Adipose tissue (tissue), 3 donors: Measurements from ENCODE around the gene VSIG10L2. TPM values are rescaled to one million over a fixed set of nuclear protein-coding genes. Genes with fewer than 3 reads are reported as not detected.
"Not testable (repeated sequence)": the region's sequence is repeated elsewhere in the genome, so short reads cannot be mapped to it uniquely, and the experiment has no call there.

Experiments used
- H3K27ac ChIP-seq: one replicate; pipeline ENCODE4 v1.5.1; 2013; ENCODE audit warnings: low read depth, low read length
- WGBS, 3 donors: extraction: QIAGEN DNeasy Blood & Tissue Kit; methylation state at CpG; one replicate each; pipeline ENCODE4 v1.1.7; 2013; 5-methylcytosine and 5-hydroxymethylcytosine counted together
- polyA plus RNA-seq, 3 donors: library from polyadenylated mRNA; stranded (reverse); fragments of 200-250 nt; gene quantifications; one replicate each; pipeline ENCODE4 v1.2.3, GENCODE V29; 2013
- donor health status: healthy with polysubstance abuse.
- donor health status: Bipolar disorder and iron deficiency.
- donor health status: healthy.

The VSIG10L2 gene
- under 1 TPM; 0.02 to 0.45 (median 0.13) TPM for polyA plus RNA-seq

DNA sequence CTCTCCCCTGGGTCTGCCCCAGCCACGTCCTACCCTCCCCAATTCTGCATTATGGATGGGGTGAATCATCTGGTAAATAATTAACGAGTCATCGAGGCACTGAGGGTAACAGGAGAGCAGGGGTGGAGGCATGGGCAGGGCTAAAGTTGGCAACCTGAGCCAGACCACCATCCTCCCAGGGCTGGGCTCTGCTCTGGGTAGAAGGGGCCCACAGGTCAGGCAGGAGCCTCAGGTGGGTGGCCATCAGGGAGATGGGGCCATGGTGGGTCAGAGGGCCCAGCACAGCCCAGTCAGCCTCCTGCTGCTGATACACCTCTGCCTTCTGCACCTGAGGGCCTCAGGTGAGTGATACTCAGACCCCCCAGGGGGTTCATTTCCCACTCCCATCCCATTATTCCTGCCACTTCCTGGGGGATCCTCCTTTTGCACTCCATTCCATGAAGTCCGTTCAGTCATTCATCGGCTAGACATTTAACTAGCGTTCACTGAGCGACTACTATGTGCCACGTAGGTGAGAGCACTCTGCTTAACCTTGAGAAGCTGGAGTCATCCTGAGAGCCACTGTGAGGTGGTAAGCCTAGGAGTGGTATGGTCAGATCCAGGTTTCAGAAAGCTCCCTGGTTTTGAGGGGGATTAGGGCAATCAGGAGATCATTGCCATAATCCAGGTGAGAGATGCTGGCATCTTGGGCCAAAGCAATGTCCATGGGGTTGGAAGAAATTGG is at the start of gene VSIG10L2:
Gene VSIG10L2 (plus strand): TSS at position 248 of the 724 bp plus-strand sequence. CDS start 12 bp downstream, at position 260.
- no peak within 1 kb of the TSS for H3K27ac ChIP-seq
- WGBS, 3 donors: 76 to 89% (median 86%) methylated on average over 8 of the region's 8 CpGs

DNA sequence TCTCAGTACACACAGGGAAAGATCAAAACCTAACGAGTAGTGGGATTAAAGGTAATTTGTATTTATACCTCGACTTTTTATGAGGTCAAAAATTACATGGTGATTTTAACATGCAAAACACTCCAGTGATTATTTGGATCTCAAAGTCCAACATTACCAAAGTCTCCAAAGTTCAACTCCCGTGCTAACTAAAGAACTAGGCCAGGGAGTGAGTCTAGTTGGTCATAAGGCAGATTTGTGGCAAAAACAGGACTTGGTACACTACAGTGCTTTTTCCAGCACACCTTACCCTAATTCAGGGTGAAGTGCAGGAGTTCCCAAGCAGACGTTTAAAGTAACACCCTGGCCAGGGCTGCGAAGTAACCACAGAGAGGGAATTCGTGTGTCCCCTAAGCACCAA is 44.0 kb upstream of the VSIG10L2 start:
- H3K27ac ChIP-seq: no peak overlapping the region
- WGBS, 3 donors: 72 to 84% (median 82%) methylated on average over 6 of the region's 6 CpGs

DNA sequence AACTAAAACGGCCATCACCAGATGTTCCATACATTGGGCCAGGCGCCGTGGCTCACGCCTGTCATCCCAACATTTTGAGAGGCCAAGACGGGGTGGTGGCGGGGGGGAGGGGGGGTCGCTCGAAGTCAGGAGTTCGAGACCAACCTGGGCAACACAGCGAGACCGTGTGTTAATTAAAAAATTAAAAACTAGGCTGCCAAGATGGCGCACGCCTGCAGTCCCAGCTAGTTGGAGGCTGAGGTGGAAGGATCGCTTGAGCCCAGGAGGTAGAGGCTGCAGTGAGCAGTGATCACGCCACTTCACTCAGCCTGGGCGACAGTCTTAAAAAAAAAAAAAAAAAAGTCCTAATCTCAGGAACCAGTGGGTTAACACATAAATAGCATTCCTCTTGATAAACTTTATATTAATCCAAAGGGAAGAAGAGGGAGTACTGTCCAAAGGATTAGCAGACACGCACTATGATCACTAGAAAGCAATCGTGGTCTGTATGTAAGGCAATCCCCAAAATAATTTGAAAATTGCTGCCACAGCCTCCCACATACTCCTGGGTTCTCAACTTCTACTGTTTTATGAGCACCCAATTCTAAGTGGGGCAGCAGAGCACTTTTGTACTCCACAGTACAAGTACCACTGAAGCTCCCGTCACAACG is 43.4 kb upstream of the VSIG10L2 start:
- 47 to 55% (median 51%) methylated on average over 20 of the region's 20 CpGs for WGBS, 3 donors
- H3K27ac ChIP-seq: peak overlapping the region; percentile 68

DNA sequence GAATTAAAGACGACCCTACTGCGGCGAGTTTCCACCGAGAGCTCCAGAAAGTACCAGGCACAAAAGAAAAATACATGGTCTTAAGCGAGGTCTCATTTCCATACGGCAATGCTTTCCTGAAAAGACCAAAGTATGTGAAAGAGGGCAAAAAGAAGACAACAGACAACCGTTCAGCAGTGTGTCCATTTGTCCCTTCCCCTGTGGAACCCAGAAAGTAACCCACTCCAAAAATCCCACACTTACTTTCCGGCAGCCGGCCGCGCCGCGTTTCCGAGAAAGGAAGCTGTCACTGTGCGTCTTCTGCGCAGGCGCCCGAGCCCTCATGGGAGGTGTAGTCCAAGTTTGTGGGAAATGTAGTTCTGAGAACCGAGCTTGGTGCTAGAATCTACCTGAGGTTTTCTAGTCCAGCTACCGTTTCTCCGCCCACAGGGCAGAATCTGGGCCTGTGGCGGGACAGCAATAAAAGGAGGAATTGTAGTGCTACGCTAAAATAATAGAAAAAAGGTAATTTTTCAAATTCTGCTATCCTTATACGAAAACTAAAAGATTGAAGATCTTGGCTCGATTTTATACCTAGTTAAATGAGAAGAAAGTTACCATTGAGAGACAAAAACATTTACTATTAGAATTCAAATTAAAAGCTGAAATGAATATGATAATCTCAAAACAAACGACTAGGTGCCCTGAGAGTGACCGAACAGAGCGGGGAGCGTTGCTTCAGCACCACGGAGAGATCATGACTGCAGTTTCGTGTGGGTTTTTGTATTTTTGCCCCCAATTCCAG is 42.7 kb upstream of the VSIG10L2 start, which contains the start of gene PUS3:
Gene PUS3 (minus strand): TSS at position 280 of the 784 bp plus-strand sequence. CDS start 6,922 bp downstream, outside the sequence.
- H3K27ac ChIP-seq: peak within 1 kb of the TSS; percentile 68
- WGBS, 3 donors: 1 to 3% (median 2%) methylated on average over 31 of the region's 31 CpGs

DNA sequence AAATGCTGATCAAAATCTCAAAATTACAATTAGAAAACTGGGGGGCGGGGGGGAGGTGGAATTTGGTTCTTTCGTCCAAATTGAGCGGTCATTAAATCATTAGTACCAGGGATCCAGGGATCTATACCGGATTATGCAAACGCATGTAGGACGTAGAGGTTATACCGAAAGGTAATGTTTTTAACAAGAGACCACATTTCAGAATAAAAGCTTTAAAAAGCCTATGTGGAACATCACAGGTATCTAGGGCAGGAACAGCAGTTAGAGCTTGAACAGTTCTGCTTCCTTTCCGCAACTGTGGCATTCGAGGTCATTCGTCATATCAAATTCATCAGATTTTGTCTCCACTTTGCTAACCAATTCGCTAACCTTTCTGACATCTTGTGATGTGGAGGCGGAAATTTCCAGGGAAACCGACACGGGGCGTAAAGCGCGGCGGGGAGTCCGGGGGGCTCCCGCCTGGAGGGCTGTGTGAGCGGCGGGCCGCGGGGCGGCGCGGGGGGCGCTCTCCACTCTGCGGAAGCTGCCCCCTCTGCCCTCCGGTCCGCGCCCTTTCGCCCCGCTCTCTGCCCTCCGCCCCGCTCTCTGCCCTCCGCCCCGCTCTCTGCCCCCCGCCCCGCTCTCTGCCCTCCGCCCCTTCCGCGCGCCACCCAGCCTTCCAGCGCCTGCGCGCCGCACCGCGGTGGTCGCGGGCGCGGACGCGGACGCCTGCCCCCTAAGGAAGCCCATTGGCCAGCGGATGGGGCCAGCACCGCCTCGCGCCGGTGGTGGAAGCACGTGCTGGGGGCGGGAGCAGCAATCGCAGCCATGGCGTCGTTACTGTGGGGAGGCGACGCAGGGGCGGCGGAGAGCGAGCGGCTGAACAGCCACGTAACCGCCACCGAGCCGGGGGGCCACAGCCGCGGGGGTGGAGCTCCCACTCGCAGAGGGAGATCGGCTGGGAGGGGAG is 41.9 kb upstream of the VSIG10L2 start, which contains the start of gene DDX25:
Gene DDX25 (plus strand): TSS at position 798 of the 949 bp plus-strand sequence. CDS start 10 bp downstream, at position 808.
- 1 to 4% (median 3%) methylated on average over 57 to 81 of the region's 81 CpGs for WGBS, 3 donors
- H3K27ac ChIP-seq: no peak within 1 kb of the TSS

DNA sequence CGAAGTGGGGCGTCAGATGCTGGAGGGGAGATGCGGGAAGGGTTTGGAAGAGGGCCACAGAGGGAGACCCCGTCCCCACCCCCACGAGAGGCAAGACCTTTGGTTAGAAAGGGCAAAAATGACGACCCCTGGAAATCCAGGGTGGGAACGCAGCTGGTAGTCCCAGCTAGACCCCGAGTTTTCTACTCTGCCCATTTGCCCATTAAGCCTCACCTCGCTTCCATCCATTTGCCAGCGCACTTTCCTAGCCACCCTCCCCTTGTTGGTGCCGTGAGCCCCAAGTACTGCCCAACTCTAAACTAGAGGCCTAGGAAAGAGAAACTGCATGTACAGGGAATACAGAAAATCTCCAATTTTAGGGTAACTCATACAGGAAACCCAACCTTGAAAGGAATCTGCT is 41.2 kb upstream of the VSIG10L2 start:
- no peak overlapping the region for H3K27ac ChIP-seq
- WGBS, 3 donors: 46 to 60% (median 47%) methylated on average over 11 of the region's 11 CpGs

DNA sequence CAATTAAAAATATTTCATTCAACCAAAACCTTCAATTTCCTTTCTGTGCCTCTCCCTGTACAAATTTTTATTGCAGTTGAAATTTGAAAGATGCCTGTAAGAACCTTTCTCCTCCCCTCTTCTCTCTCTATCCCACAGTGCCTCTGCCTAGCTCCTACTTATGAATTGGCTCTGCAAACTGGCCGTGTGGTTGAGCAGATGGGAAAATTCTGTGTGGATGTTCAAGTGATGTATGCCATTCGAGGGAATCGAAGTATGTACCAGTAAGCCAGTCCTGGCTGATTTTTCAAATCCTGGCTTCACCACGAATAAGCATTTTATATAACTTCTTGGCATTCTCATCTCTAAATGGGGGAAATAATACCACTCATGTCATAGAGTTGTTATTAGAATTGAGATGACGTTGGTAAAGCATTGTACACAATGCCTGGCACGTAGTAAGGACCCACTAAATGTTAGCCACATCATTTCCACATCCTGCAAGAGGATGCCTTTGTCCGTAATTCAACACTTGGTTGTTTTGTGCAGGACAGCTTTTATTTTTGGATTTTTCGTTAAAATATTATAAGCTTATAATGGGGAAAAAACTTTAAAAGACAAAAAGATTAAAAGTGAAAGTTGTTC is 35.5 kb upstream of the VSIG10L2 start:
- H3K27ac ChIP-seq: no peak overlapping the region
- 71 to 79% (median 72%) methylated on average over 8 of the region's 8 CpGs for WGBS, 3 donors

DNA sequence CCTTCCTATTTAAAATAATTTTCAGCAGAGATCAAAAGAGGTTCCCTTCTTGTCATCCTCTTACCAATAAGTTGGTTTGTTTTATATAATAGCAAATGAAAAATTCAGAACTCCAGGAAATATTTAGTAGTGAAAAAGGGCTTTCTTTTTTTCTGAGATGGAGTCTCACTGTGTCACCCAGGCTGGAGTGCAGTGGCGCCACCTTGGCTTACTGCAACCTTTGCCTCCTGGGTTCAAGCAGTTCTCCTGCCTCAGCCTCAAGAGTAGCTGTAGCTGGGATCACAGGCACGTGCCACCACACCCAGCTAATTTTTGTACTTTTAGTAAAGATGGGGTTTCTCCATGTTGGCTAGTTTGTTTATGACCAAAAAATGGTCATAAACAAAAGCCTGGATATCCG is 31.2 kb upstream of the VSIG10L2 start:
- H3K27ac ChIP-seq: not testable (repeated sequence)
- 80 to 96% (median 85%) methylated on average over 3 of the region's 3 CpGs for WGBS, 3 donors

DNA sequence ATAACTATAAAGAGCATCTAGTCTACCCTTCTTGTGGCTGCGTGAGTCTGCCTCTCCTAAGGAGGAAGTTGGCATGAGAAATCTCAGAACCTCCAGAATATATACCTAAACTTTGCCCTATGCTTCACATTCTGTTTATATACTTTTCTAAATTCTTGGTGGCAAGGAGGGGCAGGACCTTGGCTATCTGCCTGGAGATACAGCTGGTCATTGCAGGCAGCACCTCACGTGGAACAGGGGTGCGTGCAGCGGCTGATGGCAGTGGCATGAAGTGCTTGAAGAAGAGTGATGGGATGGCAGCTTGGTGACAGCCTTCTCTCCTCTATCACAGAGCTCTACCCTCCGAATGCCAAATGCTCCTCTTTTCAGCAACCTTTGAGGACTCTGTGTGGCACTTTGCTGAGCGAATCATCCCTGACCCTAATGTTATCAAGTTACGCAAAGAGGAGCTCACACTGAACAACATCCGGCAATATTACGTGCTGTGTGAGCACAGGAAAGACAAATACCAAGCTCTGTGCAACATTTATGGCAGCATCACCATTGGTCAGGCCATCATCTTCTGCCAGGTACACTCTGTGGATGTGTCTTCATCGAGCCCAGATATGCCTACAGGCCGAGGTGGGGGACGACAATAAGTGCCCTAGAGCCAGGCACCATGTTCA is 29.0 kb upstream of the VSIG10L2 start:
- 78 to 86% (median 82%) methylated on average over 12 of the region's 12 CpGs for WGBS, 3 donors
- no peak overlapping the region for H3K27ac ChIP-seq

DNA sequence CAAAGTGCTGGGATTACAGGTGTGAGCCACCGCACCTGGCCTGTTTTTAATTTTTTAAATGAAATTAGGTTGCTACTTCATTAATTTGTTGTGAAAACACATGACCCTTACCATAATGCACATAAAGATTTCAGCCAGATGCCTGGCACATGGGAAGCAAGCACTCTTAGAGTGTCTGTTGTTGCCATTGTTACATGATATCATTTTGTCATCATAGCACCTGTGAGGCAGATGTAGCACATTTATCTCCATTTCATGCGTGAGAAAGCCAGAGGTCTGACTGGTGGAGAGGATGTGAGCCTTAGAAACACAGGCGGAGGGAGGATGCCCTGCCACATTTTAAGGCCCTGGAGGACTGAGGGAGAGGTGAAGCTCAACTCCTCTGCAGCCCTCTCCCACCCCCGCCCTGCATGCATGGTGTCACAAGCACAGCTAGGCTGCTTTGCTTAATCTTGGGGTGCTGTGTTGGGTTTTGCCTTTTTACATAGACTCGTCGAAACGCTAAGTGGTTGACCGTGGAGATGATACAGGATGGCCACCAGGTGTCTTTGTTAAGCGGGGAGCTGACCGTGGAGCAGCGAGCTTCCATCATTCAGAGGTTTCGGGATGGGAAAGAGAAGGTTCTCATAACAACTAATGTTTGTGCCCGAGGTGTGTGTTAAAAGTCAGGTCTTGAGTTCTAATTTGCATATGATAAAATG is 27.6 kb upstream of the VSIG10L2 start:
- H3K27ac ChIP-seq: no peak overlapping the region
- WGBS, 3 donors: 73 to 86% (median 84%) methylated on average over 13 of the region's 13 CpGs

DNA sequence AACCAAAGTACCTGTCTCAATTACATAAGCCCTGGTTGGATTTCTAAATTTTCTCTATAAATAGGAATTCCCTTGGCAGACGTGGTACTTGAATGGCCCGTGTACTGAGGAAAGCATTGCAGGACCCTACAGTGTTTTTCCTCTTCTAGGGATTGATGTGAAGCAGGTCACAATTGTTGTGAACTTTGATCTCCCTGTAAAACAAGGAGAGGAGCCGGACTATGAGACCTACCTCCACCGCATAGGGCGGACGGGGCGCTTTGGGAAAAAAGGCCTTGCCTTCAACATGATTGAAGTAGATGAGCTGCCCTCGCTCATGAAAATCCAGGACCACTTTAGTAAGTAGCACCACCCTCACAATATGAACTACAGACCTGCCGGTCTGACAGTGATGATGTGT is 24.8 kb upstream of the VSIG10L2 start:
- no peak overlapping the region for H3K27ac ChIP-seq
- WGBS, 3 donors: 84 to 87% (median 87%) methylated on average over 9 of the region's 9 CpGs

DNA sequence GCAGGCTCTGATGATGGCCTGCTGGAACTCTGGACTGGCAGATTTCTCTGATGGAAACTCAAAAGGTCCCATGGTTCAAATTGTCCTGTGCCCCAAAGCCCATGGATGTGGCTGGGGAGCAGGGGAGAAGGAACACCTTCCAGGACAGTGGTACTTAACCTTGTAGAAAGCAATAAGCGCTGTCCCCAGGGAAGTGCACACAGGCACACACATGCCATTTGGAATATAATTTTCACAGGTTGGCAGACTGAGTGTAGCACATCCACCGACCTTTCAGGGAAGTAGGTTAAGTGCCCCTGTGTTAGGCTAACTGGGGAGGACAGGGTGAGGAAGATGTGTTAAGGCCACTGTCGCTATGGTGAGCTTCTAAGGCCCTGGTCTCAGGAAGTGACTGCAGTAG is 23.7 kb upstream of the VSIG10L2 start:
- 77 to 89% (median 82%) methylated on average over 3 of the region's 3 CpGs for whole genome bisulfite sequencing, 3 donors

DNA sequence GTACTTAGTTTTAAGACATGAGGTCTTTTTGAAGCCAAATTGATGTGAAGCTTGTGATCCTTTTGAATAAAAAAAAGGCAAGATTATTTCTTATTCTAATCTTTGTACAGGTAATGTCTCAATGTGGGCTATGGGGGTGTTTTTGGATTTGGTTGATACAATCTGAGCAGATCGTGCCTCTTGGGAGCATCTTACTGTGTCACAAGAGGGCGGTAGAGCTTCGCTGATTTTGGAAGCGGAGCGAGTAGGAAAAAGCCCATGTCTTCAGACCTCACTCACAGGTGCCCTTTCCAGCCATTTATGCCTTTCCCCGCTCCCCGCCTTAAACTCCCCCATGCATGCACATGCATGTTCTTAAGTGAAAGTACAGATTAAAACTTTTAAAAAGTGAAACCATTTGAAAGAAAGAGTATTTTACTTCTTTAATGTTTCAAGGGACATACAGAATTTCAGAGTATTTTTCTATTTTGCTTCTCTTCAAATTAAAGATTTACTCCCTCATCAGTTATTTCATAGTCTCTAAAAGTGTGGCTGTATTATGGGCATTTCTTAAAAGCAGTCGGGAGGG is 22.7 kb upstream of the VSIG10L2 start:
- no peak overlapping the region for H3K27ac ChIP-seq

More for the DNA sequence above, 23.7 kb upstream of the VSIG10L2 start:
- no peak overlapping the region for H3K27ac ChIP-seq

DNA sequence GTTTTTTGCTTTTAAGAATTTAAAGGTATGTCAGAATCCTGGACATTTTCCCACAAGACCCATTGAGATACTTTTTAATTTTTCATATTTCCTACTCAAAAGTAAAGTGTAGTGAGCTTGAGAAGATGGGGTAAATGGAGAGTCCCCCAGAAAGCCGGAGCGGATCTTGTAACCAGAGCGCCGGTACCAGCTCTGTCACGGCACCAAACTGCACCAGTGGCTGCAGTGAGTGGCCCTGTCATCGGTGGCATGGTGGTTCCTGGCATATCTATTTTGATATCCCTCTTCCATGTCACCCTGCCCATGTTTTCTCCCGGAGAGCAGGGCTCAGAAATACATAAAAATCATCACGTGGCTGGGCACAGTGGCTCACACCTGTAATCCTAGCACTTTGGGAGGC is 22.2 kb upstream of the VSIG10L2 start:
- WGBS, 3 donors: 91 to 95% (median 91%) methylated on average over 8 of the region's 8 CpGs

More for the DNA sequence above, 22.7 kb upstream of the VSIG10L2 start:
- 7 to 9% (median 8%) methylated on average over 8 of the region's 8 CpGs for WGBS, 3 donors

DNA sequence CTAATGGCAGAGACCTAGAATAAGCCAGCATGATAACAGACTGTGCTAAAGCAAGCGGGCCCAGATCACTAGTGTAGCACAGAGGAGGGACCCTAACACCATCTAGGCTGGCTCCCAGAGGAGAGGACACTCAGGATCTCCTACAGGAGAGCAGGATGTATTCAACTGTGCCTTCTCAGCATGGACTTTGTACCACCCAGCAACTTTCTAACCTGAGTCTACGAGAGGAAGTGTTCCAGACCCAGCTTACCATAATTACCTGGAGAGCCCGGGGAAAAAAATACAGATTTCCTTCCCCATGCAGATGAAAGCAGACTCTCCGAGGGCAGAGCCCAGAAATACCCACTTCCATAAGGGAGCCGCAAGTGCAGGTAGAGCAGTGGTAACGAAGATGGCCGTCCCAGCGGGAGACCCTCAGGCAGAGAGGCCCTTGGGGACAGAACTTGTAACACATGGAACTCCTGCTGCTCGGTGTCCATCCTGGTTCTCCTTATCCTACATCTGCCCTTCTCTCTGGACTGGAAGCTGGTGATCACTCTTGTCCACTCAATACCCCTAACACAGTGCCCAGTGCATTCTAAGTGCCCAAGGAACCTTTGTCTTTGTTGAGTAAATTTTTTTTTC is 21.3 kb upstream of the VSIG10L2 start:
- H3K27ac ChIP-seq: no peak overlapping the region
- 84 to 89% (median 86%) methylated on average over 9 of the region's 9 CpGs for WGBS, 3 donors

More for the DNA sequence above, 22.2 kb upstream of the VSIG10L2 start:
- H3K27ac ChIP-seq: no peak overlapping the region
